NCI-H526 treated with DMSO at 0.1 percent for 48 hours (cell line): ENCODE measurements around the gene ZFAND4.
"Not testable (repeated sequence)": the region's sequence is repeated elsewhere in the genome, so short reads cannot be mapped to it uniquely, and the experiment has no call there.

Experiments
- DNase-seq: peaks from one replicate; lab custom pipeline; 2025; lab: John Stamatoyannopoulos, UW

ZFAND4 gene

GRCh38 chr10:45589868-45590267, 82.7 kb downstream of the ZFAND4 start:
- no peak for DNase-seq

- no peak for DNase-seq
Measured at GRCh38 chr10:45589009-45589408, 83.6 kb downstream of the ZFAND4 start.

GRCh38 chr10:45586028-45586824, 86.3 kb downstream of the ZFAND4 start:
- no peak for DNase-seq

- DNase-seq, result no peak
Measured at GRCh38 chr10:45585131-45585530, 87.4 kb downstream of the ZFAND4 start.

- no peak for DNase-seq
Measured at GRCh38 chr10:45582386-45582781, 90.2 kb downstream of the ZFAND4 start.

GRCh38 chr10:45581582-45582385, 90.8 kb downstream of the ZFAND4 start:
- no peak for DNase-seq

GRCh38 chr10:45581216-45581549, 91.4 kb downstream of the ZFAND4 start:
- no peak for DNase-seq

- peak; percentile 38 for DNase-seq
Measured at GRCh38 chr10:45580371-45581215, 92.0 kb downstream of the ZFAND4 start.

- no peak for DNase-seq
Measured at GRCh38 chr10:45578384-45578971, 94.1 kb downstream of the ZFAND4 start.

GRCh38 chr10:45575966-45576597, 96.5 kb downstream of the ZFAND4 start:
- DNase-seq, result no peak

- DNase-seq, result not testable (repeated sequence)
Measured at GRCh38 chr10:45575032-45575761, 97.4 kb downstream of the ZFAND4 start.

GRCh38 chr10:45569471-45569870, 103.1 kb downstream of the ZFAND4 start:
- DNase-seq, result no peak

GRCh38 chr10:45566415-45566814, 106.2 kb downstream of the ZFAND4 start:
- no peak for DNase-seq
